Measurements from ENCODE around the gene MADD.

MADD gene

DNA sequence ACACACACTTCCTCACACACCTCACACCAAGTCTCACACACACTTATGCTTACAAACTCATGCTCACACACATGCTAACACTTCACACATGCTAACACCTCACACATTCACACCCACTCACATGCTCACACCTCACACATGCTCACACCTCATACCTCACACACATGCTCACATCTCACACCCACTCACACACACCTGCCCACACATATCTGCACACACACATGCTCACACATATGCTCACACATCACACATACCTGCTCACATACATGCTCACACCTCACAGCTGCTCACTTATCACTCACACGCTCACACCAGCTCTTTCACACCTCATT is 87.0 kb downstream of the MADD start:
- DNase-seq (ENCODE audit: low read depth in 2 of 2) = no peak

DNA sequence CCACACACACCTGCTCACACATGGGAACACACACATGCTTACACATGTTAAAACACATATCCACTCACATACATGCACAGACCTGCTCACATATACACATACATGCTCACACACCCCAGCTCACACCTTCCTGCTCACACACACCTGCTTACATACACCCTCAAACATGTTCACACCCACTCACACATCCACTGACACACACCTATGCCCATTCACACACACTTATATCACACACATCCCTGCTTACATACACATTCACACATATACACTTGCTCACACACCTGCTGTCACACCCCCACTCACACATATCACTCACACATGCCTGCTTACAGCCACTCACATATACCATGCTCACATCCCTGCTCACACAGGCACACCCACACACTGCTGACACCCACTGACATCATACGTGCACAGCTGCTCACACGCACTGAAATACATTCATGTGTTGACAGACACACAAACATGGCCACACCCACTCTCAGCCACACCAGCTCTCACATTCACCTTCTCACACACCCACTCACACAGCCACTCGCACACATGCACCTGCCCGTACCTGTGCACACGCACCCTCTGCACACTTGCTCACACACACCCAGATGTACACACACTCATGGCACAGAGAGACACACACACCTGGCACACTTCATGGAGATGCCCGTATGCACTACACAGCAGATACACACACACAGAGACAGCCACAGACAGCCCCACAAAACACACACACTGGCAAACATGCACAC is 88.2 kb downstream of the MADD start:
- DNase-seq (ENCODE audit: low read depth in 2 of 2) = no peak

DNA sequence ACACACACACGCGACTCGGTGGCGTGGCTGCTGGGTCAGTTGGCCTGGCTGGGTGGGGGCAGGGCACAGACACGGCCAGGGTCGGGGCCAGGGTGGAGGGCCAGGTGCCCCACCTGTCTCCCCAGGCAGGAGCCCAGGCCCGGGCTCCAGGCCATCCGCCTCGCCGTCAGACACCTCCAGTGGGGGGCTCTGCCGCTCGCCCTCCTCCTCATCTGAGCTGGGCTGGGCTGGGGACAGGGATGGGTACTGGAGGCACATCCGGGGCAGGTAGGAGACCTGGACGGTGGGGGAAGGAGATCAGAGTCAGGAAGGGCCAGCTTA is 88.8 kb downstream of the MADD start:
- DNase-seq (ENCODE audit: low read depth in 2 of 2) = no peak

DNA sequence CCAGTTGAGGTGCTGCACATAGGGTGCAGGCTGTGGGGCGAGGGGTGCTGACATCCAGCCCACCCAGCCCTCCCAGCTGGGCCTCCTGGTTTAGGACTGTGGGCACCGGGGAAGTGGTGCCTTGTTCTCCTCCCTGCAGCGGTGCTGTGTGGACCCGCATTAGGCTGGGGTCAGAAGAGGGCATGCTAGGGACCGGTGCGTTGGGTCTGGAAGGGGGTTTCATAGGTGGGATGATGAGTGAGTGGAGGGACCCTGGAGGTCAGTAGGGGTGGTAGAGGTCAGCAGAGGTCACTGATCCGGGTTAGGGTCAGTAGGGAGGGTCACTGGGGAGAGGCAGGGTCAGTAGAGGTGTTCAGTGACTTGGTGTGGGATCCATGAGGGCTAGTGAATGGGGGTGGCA is 89.2 kb downstream of the MADD start:
- no peak for DNase-seq (ENCODE audit: low read depth in 2 of 2)

DNA sequence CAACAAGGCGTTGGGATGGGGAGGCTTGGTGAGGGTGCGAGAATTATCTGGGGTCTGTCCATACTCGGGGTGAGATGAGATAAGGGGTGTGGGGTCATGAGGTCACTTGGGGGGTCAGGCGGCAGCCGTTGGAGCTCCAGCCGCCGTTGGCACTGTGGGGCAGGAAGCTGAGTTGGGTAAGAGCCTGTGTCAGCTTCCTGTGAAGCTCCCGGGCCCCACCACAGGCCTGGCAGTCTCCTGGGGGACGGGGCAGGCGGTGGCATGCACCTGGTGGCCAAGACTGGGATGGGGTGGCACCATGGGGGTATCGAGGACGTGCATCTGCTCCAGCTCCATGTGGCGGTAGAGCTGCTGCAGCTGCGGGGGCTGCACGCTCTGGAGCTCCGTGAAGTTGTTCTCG is 89.7 kb downstream of the MADD start:
- no peak for DNase-seq (ENCODE audit: low read depth in 2 of 2)

- no peak for DNase-seq (ENCODE audit: low read depth in 2 of 2)
These were observed 90.4 kb downstream of the MADD start for GRCh38 chr11:47360341-47360740.

- DNase-seq (ENCODE audit: low read depth in 2 of 2) = no peak
These were observed 91.5 kb downstream of the MADD start for GRCh38 chr11:47361419-47361818.

DNA sequence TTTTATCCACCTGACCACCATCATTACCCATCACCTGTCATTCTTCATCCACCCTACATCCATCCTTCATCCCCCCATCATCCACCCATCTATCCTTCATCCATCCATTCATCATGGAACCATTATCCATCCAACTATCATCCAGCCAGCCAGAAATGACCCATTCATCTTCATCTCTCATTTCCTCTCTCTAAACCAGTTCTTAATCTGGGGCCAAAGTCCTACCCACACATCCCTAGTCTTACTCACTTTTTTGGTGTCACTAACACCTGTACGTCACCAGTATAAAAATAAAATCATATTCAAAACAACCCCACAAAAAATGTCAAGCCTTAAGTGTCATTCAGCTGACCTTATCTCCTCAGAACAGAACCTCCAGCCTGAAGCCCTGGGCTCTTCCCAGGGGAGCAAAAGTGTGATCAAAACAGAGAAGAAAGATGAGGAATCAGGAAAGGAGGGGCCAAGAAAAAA is 96.1 kb downstream of the MADD start:
- DNase-seq (ENCODE audit: low read depth in 2 of 2) = no peak

DNA sequence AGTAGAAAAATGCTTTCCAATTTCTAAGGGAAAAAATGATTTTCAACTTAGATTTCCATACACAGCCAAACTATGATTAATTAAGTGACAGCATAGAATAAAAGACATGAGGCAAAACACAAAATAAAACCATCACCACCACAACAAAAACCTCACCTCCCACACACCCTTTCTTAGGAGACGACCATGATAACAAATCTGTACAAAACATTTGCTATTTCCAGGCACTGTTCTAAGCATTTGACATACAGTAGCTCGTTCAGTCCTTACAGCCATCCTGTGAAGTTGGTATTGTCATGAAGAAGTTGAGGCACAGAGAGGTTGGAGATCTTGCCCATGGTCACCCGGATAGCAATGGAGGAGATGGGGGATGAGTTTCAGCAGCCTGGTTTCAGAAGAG is 99.7 kb downstream of the MADD start:
- no peak for DNase-seq (ENCODE audit: low read depth in 2 of 2)

DNA sequence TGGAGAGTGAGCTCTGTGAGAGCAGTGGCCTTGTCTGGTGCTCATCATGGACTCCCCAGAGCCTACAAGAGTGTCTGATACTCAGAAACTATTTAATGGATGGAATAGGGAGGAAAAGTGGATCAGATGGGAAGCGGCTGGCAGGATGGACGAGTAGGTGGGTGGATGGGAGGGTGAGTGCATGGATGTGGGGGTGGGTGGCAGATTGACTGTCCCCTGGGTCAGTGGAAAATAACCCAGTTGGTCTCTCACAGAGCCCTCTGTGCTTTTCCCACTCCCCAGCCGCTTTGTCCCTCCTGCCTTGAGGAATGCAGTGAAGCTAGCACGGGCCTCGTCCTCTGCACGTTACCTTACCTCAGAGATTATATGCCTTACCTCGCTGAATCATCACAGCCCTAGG is 102.5 kb downstream of the MADD start:
- no peak for DNase-seq (ENCODE audit: low read depth in 2 of 2)

DNA sequence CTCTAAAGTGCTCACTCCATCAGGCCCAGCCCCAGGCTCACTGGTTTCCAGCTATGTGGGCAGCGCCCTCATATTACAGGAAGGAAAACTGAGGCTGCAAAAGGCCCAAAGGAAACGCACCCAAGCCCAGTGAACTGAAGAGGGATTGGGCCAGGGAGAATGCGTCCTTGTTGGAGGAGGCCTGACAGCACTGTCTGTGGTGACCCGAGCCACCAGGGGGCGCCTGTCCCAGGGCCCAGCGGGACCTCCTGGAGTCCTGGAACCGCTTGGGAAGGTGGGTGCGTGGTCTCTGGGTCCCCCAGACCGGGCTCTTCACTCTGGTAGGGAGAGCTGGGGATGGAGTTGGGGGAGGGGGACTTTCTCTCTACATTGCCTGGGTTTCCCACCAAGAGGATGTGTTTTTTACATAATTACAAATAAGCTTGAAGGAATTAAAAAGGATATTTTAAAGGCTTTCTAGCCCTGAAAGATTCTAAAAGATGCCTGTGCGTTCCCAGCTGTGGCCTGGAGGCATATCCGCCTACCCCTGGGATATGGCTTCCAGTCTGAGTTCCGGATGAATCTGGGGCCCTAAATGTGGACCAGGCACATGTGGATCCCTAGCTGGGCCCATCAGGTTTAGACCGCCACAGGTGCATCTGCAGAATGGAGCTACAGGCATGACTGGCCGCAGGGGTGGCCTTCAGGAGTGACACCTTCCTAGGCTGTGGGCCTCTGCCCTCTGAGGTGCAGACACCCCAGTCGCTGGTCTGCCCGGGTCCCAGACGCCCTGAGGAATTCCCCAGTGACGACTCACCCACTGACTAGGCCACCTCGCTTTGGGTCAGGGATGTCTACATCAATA is 104.2 kb downstream of the MADD start:
- DNase-seq (ENCODE audit: low read depth in 2 of 2) = peak; percentile 55 to 65

DNA sequence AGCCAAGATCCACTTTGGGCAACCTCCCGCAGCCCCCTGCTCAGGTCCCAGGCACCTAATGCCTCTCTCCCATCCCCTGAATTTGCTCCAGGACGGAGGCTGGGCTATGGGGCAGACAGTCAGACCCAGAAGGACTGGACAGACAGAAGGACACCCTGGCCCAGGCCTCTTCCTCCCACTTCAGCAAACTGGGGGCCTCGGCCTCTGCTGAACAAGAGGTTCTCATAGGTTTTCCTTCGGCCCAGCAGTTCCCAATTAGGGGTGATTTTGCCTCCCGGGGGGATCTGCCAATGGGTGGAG is 104.7 kb downstream of the MADD start:
- DNase-seq (ENCODE audit: low read depth in 2 of 2) = no peak

DNA sequence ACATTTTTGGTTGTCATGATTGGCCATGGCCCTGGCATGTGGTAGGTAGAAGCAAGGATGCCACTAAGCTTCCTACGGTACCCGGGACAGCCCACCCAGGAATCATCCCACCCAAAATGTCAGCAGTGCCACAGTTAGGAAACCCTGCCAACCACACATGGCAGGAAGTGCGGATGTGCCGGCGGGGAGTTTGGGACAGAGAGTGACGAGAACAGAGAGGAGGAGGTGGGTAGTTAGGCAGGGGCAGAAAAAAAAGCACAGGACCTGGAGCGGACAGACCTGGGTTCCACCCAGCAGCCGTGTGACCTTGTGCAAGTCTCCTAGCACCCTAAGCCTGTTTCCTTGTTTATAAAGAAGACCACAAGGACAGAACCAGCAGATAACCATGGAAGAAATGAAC is 105.1 kb downstream of the MADD start:
- DNase-seq (ENCODE audit: low read depth in 2 of 2) = no peak

- DNase-seq (ENCODE audit: low read depth in 2 of 2) = no peak
These were observed 105.7 kb downstream of the MADD start for GRCh38 chr11:47375546-47376085.

DNA sequence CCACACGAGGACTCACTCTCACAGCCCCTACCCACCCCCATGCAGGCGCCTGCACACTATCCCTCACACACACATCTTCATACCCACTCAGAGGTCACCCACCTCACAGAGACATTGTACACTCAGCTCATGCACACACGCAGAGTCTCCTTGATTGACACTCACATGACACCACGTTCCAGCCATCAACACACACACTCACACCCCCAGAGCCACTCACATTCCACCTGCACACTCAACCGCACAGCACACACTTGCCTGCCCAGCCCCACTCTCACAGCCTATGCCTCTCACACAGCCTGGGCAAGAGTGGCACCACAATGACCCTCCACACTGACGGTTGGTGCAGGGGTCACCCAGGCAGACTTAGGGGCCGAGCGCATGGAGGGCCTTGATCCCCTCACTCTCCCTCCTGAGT is 106.2 kb downstream of the MADD start:
- no peak for DNase-seq (ENCODE audit: low read depth in 2 of 2)

GRCh38 chr11:47376525-47377371 is 106.8 kb downstream of the MADD start:
- no peak for DNase-seq (ENCODE audit: low read depth in 2 of 2)

- DNase-seq (ENCODE audit: low read depth in 2 of 2) = no peak
These were observed 107.7 kb downstream of the MADD start for GRCh38 chr11:47377571-47378009.

DNA sequence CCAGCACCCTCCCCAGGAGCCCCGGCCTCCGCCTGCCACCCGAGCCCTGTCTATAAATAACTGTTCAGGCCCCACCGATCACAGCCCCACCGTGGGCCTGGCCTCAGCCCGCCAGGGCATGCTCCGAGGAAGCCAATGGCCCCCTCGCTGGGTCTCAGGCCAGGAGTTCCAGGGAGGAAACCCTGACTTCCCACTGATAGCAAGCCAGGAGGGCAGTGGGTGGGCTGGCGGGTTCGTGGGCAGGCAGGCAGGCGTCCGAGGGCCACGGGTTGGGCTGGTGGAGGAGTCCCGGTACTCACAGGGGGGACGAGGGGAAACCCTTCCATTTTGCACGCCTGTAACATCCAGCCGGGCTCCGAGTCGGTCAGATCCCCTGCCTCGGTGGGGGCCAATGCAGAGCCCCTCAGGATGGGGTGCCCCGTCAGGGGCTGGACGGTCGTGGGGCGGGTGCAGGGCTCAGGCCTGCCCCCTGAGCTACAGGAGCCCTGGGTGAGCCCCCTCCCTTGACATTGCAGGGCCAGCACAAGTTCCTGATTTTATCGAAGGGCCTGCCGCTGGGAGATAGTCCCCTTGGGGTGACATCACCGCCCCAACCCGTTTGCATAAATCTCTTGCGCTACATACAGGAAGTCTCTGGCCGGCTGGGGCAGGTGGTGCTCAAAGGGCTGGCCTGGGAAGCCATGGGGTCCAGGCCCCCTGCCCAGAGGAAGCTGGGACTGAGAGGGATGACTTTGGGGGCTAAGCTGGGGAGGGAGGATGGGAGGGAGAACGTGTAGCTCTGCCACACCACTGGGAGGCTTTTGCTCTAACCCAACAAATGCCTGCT is 108.3 kb downstream of the MADD start, which contains the start of gene SPI1:
TSS of gene SPI1 (minus strand) at position 538 of the 826 bp plus-strand sequence. CDS start at position 344, 194 bp downstream.
- DNase-seq (ENCODE audit: low read depth in 2 of 2) = no peak

DNA sequence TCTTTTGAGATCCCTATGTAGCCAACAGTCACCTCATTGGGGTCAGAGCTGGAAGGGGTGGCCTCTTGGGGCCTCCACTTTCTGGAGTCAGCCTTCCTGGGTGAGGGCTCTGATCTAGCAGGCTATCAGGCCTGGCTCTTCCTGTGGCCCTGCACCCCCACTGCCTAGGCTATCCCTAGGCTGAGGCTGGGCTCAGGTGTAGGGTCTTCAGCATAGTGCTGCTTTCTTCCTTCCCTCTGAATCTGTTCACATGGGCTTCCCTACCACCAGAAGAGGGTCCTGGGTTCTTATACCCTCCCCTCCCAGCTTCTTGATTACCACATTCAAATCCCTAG is 108.9 kb downstream of the MADD start:
- DNase-seq (ENCODE audit: low read depth in 2 of 2) = no peak

DNA sequence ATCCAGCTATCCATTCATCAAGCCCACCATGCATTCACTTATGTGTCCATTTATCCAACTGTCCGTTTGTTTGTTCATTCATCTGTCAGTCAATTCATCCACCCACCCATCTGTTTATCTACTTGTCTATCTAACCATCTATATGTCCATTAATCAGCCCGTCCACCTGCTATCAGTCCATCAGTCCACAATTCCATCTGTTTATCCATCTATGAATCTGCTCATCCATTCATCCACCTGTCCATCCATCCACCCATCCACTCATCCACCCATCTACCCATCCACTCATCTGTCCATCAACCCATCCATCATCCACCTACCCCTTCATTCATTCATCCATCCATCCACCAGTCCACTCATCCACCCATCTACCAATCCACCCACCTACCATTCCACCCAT is 109.4 kb downstream of the MADD start:
- no peak for DNase-seq (ENCODE audit: low read depth in 2 of 2)

Measured in stimulated activated CD8-positive, alpha-beta memory T cell treated with anti-CD3 and anti-CD28 coated beads, Interleukin-15, amount 100 ng/mL, for 4 hours (primary cell).